Dedifferentiated amniotic fluid mesenchymal stem cell (primary cell): ENCODE measurements around the gene POU2AF3.

ENCODE experiments used
- DNase-seq: peaks from one replicate; pipeline ENCODE4 v3.0.0-alpha.2; 2016; ENCODE audit errors: extremely low spot score

POU2AF3 gene

DNA sequence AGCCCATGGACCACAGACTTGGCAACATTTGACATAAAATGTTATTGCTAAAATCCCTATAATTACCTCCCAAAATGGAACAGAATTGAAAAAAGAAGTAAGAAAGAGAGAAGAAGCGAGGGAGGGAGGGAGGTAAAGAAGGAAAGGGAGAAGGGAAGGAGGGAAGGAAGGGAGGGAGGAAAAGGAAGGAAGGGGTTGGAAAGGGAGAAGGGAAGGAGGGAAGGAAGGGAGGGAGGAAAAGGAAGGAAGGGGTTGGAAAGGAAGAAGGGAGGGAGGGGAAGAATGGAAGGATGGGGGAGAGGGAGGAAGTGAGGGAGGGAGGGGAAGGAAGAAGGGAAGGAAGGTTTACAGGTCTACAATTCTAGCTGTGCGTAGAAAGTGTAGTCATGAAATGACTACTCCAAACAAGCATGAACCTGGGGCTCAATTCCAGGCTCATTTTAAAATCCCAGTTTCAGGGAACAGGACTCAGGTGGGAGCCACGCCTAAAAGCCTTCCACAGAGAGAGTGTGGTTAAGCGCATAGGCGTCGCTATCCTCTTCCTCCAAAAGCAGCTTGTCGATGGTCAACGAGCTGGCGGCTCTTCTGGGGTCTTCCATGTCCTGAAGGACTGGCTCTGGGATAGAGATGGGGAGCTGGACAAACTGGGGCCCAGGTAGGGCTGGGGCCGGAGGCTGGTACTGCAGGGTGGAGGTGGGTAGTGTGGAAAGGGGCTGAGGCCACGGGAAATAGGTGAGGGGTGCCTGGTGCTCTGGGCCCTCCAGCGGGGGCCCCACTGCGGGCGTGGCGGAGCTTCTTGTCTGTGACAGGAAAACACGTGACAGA, 55.6 kb downstream of the POU2AF3 start:
- no peak for DNase-seq

DNA sequence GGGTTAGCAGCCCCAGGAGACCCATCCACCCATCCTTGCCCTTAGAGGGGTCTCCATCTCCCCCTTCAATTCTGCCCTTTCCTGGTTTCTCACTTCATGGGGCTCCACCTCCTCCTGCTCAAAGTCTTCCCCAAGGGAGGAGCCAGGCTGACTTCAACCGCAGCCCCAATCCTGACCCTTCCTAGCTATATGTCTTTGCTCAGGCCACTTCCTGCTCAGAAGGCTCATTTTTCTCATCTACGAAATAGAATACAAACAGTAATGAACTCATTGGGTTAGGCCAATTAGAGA, 56.2 kb downstream of the POU2AF3 start:
- no peak for DNase-seq

DNA sequence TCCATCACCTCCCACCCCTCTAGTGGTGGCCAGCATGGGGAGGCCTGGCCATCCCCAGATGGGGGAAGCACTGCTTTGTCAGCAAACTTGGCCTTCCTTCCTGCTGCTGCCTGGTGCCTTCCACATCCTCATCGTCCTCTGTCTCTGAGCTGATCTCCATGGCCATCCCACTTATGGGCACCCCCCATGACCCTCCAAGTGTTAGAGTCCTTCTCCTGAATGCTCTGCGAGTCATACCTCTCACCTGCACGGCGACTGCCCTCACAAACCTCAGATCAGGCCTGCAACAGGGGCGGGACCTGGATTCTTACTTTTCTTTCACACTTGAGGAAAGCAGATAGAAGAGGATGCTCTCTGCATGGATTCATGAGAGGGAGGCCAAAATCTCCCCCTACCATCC, 56.8 kb downstream of the POU2AF3 start:
- no peak for DNase-seq

DNA sequence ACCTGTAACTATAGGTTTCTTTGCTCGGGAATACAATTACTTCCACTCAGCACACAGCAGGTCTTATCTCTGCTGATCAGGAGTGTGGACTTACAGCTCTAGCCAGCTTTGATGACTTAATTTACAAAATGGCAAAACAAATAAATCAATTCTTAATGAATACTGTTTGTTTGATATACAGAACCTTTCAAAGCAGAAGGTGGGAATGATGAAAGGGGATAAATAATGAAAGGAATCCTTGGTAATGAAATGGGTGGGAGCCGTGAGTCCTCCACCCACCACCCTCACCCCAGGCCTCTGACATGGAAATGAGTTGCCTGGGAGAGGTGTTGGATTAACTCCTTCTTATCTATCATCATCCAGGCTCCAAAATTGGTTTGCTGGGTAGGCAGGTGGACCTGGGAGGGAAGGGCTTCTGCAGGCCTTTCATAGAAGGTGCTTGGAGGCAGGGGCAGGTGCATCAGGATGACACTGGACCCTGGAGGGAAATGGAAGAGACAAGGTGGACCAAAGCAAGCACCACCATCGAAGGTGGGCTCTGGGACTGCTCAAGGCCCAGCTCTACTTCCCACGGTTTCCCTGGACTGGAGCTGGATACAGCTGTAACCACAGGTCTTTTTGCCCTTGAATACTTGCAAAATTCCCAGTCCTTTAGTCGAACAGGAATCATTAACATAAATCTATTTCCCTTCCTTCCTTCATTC, 57.8 kb downstream of the POU2AF3 start:
- DNase-seq: no peak

DNA sequence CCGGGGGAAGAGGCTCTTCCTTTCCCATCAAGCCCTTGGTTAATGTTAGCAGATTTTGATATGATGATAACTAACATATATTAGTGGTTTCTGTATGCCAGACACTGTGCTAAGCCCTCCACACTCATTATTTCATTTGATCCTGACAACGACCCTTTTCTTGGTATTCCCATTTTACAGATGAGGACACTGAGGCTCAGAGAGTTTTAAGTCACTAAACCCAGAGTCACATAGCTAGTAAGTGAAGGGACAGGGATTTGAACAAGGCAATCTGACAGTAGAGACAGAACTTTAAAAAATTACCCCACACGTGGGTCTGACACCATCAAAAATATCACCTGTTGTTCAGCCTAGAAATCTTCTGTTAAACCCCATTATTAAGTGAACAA, 58.3 kb downstream of the POU2AF3 start:
- no peak for DNase-seq

DNA sequence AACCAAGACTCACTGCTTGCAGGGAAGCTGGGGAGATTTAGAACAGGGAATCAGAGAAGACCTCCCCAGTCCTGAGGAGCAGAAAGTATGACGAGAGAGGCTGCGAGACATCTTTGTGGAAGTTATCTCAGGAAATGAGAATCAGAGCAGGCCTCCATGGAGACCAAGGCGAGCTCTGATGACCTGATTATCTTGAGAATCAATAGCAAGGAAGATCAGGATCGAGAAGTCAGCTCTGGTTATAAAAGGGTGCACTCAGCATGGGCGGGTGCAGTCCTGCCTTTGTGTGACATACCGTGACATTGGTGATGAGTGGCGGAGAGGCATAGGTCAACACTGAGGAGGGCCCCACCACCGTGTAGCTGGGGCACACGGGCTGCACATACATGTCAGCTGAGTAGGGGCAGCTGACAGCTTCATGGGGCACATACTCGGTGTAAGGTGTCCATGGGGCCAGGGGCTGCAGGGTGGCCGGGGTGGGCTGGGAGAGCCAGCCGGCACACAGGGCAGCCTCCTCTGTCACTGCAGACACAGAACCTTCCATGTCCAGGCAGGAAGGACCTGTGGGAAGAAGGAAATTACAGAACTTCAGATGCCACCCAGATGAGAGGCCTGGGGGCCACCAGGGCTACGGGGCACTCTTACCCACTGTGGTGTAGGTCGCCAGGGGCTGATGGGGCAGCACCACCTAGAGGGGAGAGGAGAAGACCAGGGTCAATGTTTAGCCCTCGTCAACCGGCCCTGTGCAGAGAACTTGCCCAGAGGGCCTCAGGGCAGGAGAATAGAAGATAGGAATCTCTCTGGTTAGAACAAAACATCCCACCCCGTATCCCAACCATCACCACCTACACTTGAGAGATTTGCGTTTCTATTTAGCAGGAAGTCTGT, 59.0 kb downstream of the POU2AF3 start:
- no peak for DNase-seq
